ENCODE data around the gene EPM2AIP1.
"Not testable (repeated sequence)": the region's sequence is repeated elsewhere in the genome, so short reads cannot be mapped to it uniquely, and the experiment has no call there.

The EPM2AIP1 gene

GRCh38 chr3:36969540-36970432, 23.1 kb downstream of the EPM2AIP1 start:
- Histone ChIP-seq H3K27ac (ENCODE audit: low read depth in 2 of 2, low read length in 2 of 2) (no peak overlapping the region), H3K4me1 (ENCODE audit: control insufficient read depth in 2 of 2, insufficient read depth in 2 of 2, low read length in 2 of 2) (no peaks in the 10 kb centered on the region), H3K9ac (ENCODE audit: low read depth in 1 of 2, low read length in 2 of 2) (no peak overlapping the region), H3K36me3 (ENCODE audit: control insufficient read depth in 2 of 2, insufficient read depth in 2 of 2, low read length in 2 of 2) (peaks cover 0 to 2% of the 10 kb centered on the region in 2 donors), H3K9me3 (ENCODE audit: control insufficient read depth in 2 of 2, low read length in 2 of 2) (no peaks in the 10 kb centered on the region), H3K27me3 (ENCODE audit: control insufficient read depth in 2 of 2, insufficient read depth in 2 of 2, low read length in 2 of 2) (no peaks in the 10 kb centered on the region), H3K4me3 (ENCODE audit: low read length in 2 of 2) (no peak overlapping the region)

- Histone ChIP-seq H3K4me3 (ENCODE audit: low read length in 2 of 2) (no peak overlapping the region), H3K27me3 (ENCODE audit: control insufficient read depth in 2 of 2, insufficient read depth in 2 of 2, low read length in 2 of 2) (no peaks in the 10 kb centered on the region), H3K36me3 (ENCODE audit: control insufficient read depth in 2 of 2, insufficient read depth in 2 of 2, low read length in 2 of 2) (peaks cover 0 to 2% of the 10 kb centered on the region in 2 donors), H3K9ac (ENCODE audit: low read depth in 1 of 2, low read length in 2 of 2) (no peak overlapping the region), H3K4me1 (ENCODE audit: control insufficient read depth in 2 of 2, insufficient read depth in 2 of 2, low read length in 2 of 2) (no peaks in the 10 kb centered on the region), H3K27ac (ENCODE audit: low read depth in 2 of 2, low read length in 2 of 2) (no peak overlapping the region), H3K9me3 (ENCODE audit: control insufficient read depth in 2 of 2, low read length in 2 of 2) (no peaks in the 10 kb centered on the region)
Observed at GRCh38 chr3:36969085-36969484, 23.8 kb downstream of the EPM2AIP1 start.

- no peak overlapping the region for H3K9ac ChIP-seq (ENCODE audit: low read depth in 1 of 2, low read length in 2 of 2)
- no peak overlapping the region for H3K4me3 ChIP-seq (ENCODE audit: low read length in 2 of 2)
- no peaks in the 10 kb centered on the region for H3K27me3 ChIP-seq (ENCODE audit: control insufficient read depth in 2 of 2, insufficient read depth in 2 of 2, low read length in 2 of 2)
- no peaks in the 10 kb centered on the region for H3K36me3 ChIP-seq (ENCODE audit: control insufficient read depth in 2 of 2, insufficient read depth in 2 of 2, low read length in 2 of 2)
- no peak overlapping the region for H3K27ac ChIP-seq (ENCODE audit: low read depth in 2 of 2, low read length in 2 of 2)
- H3K9me3 ChIP-seq (ENCODE audit: control insufficient read depth in 2 of 2, low read length in 2 of 2): no peaks in the 10 kb centered on the region
- H3K4me1 ChIP-seq (ENCODE audit: control insufficient read depth in 2 of 2, insufficient read depth in 2 of 2, low read length in 2 of 2): no peaks in the 10 kb centered on the region
Observed at GRCh38 chr3:36965440-36965839, 27.5 kb downstream of the EPM2AIP1 start.

- Histone ChIP-seq H3K9ac (ENCODE audit: low read depth in 1 of 2, low read length in 2 of 2) (no peak overlapping the region), H3K4me1 (ENCODE audit: control insufficient read depth in 2 of 2, insufficient read depth in 2 of 2, low read length in 2 of 2) (no peaks in the 10 kb centered on the region), H3K4me3 (ENCODE audit: low read length in 2 of 2) (no peak overlapping the region), H3K9me3 (ENCODE audit: control insufficient read depth in 2 of 2, low read length in 2 of 2) (no peaks in the 10 kb centered on the region), H3K36me3 (ENCODE audit: control insufficient read depth in 2 of 2, insufficient read depth in 2 of 2, low read length in 2 of 2) (no peaks in the 10 kb centered on the region), H3K27me3 (ENCODE audit: control insufficient read depth in 2 of 2, insufficient read depth in 2 of 2, low read length in 2 of 2) (no peaks in the 10 kb centered on the region), H3K27ac (ENCODE audit: low read depth in 2 of 2, low read length in 2 of 2) (no peak overlapping the region)
Observed at GRCh38 chr3:36964817-36965216, 28.1 kb downstream of the EPM2AIP1 start.

- Histone ChIP-seq H3K36me3 (ENCODE audit: control insufficient read depth in 2 of 2, insufficient read depth in 2 of 2, low read length in 2 of 2) (no peaks in the 10 kb centered on the region), H3K9ac (ENCODE audit: low read depth in 1 of 2, low read length in 2 of 2) (no peak overlapping the region), H3K9me3 (ENCODE audit: control insufficient read depth in 2 of 2, low read length in 2 of 2) (no peaks in the 10 kb centered on the region), H3K27me3 (ENCODE audit: control insufficient read depth in 2 of 2, insufficient read depth in 2 of 2, low read length in 2 of 2) (no peaks in the 10 kb centered on the region), H3K4me1 (ENCODE audit: control insufficient read depth in 2 of 2, insufficient read depth in 2 of 2, low read length in 2 of 2) (no peaks in the 10 kb centered on the region), H3K27ac (ENCODE audit: low read depth in 2 of 2, low read length in 2 of 2) (no peak overlapping the region), H3K4me3 (ENCODE audit: low read length in 2 of 2) (no peak overlapping the region)
Observed at GRCh38 chr3:36964331-36964730, 28.6 kb downstream of the EPM2AIP1 start.

GRCh38 chr3:36963008-36963407, 29.9 kb downstream of the EPM2AIP1 start:
- not testable (repeated sequence) for H3K27me3 ChIP-seq (ENCODE audit: control insufficient read depth in 2 of 2, insufficient read depth in 2 of 2, low read length in 2 of 2); H3K9me3 ChIP-seq (ENCODE audit: control insufficient read depth in 2 of 2, low read length in 2 of 2); H3K36me3 ChIP-seq (ENCODE audit: control insufficient read depth in 2 of 2, insufficient read depth in 2 of 2, low read length in 2 of 2); H3K4me1 ChIP-seq (ENCODE audit: control insufficient read depth in 2 of 2, insufficient read depth in 2 of 2, low read length in 2 of 2); H3K4me3 ChIP-seq (ENCODE audit: low read length in 2 of 2); H3K9ac ChIP-seq (ENCODE audit: low read depth in 1 of 2, low read length in 2 of 2); H3K27ac ChIP-seq (ENCODE audit: low read depth in 2 of 2, low read length in 2 of 2)

GRCh38 chr3:36960502-36960901, 32.4 kb downstream of the EPM2AIP1 start:
- H3K27me3 ChIP-seq (ENCODE audit: control insufficient read depth in 2 of 2, insufficient read depth in 2 of 2, low read length in 2 of 2): no peaks in the 10 kb centered on the region
- H3K27ac ChIP-seq (ENCODE audit: low read depth in 2 of 2, low read length in 2 of 2): no peak overlapping the region
- no peaks in the 10 kb centered on the region for H3K36me3 ChIP-seq (ENCODE audit: control insufficient read depth in 2 of 2, insufficient read depth in 2 of 2, low read length in 2 of 2)

GRCh38 chr3:36959821-36960220, 33.1 kb downstream of the EPM2AIP1 start:
- Histone ChIP-seq H3K9me3 (ENCODE audit: control insufficient read depth in 2 of 2, low read length in 2 of 2) (no peaks in the 10 kb centered on the region), H3K9ac (ENCODE audit: low read depth in 1 of 2, low read length in 2 of 2) (no peak overlapping the region), H3K4me1 (ENCODE audit: control insufficient read depth in 2 of 2, insufficient read depth in 2 of 2, low read length in 2 of 2) (peaks cover 17% of the 10 kb centered on the region in 2 donors), H3K36me3 (ENCODE audit: control insufficient read depth in 2 of 2, insufficient read depth in 2 of 2, low read length in 2 of 2) (no peaks in the 10 kb centered on the region), H3K27ac (ENCODE audit: low read depth in 2 of 2, low read length in 2 of 2) (no peak overlapping the region), H3K27me3 (ENCODE audit: control insufficient read depth in 2 of 2, insufficient read depth in 2 of 2, low read length in 2 of 2) (no peaks in the 10 kb centered on the region), H3K4me3 (ENCODE audit: low read length in 2 of 2) (no peak overlapping the region)

More at GRCh38 chr3:36960502-36960901, 32.4 kb downstream of the EPM2AIP1 start:
- Histone ChIP-seq H3K4me1 (ENCODE audit: control insufficient read depth in 2 of 2, insufficient read depth in 2 of 2, low read length in 2 of 2) (peaks cover 10% of the 10 kb centered on the region in 2 donors), H3K9ac (ENCODE audit: low read depth in 1 of 2, low read length in 2 of 2) (no peak overlapping the region), H3K4me3 (ENCODE audit: low read length in 2 of 2) (no peak overlapping the region), H3K9me3 (ENCODE audit: control insufficient read depth in 2 of 2, low read length in 2 of 2) (no peaks in the 10 kb centered on the region)

GRCh38 chr3:36957862-36958686, 34.9 kb downstream of the EPM2AIP1 start:
- Histone ChIP-seq H3K4me1 (ENCODE audit: control insufficient read depth in 2 of 2, insufficient read depth in 2 of 2, low read length in 2 of 2) (peaks cover 17 to 28% of the 10 kb centered on the region in 2 donors), H3K27ac (ENCODE audit: low read depth in 2 of 2, low read length in 2 of 2) (peak overlapping the region in 1 of 2 donors; percentile 67), H3K27me3 (ENCODE audit: control insufficient read depth in 2 of 2, insufficient read depth in 2 of 2, low read length in 2 of 2) (no peaks in the 10 kb centered on the region), H3K4me3 (ENCODE audit: low read length in 2 of 2) (no peak overlapping the region), H3K36me3 (ENCODE audit: control insufficient read depth in 2 of 2, insufficient read depth in 2 of 2, low read length in 2 of 2) (no peaks in the 10 kb centered on the region), H3K9ac (ENCODE audit: low read depth in 1 of 2, low read length in 2 of 2) (no peak overlapping the region), H3K9me3 (ENCODE audit: control insufficient read depth in 2 of 2, low read length in 2 of 2) (no peaks in the 10 kb centered on the region)

GRCh38 chr3:36957063-36957462, 35.9 kb downstream of the EPM2AIP1 start:
- Histone ChIP-seq H3K27me3 (ENCODE audit: control insufficient read depth in 2 of 2, insufficient read depth in 2 of 2, low read length in 2 of 2) (no peaks in the 10 kb centered on the region), H3K4me3 (ENCODE audit: low read length in 2 of 2) (no peak overlapping the region), H3K36me3 (ENCODE audit: control insufficient read depth in 2 of 2, insufficient read depth in 2 of 2, low read length in 2 of 2) (no peaks in the 10 kb centered on the region), H3K9ac (ENCODE audit: low read depth in 1 of 2, low read length in 2 of 2) (no peak overlapping the region), H3K9me3 (ENCODE audit: control insufficient read depth in 2 of 2, low read length in 2 of 2) (no peaks in the 10 kb centered on the region), H3K27ac (ENCODE audit: low read depth in 2 of 2, low read length in 2 of 2) (no peak overlapping the region), H3K4me1 (ENCODE audit: control insufficient read depth in 2 of 2, insufficient read depth in 2 of 2, low read length in 2 of 2) (peaks cover 17 to 28% of the 10 kb centered on the region in 2 donors)

Data from mucosa of rectum (tissue), 2 donors.